Measurements from ENCODE around the gene SMG9.

GRCh38 chr19:43731346-43731745, 23.4 kb downstream of the SMG9 start:
- TF ChIP-seq CTCF (IDR thresholded peaks at IDR 0.05; ENCODE audit: low read length) (no peak), EZH2 (optimal IDR thresholded peaks at IDR 0.05; ENCODE audit: low read depth, low read length) (no peak), EZH2phosphoT487 (IDR thresholded peaks at IDR 0.05; ENCODE audit: low read length) (no peak)

Measured in MM.1S (cell line).